ENCODE measurements around the gene TECRL.

Gene TECRL

DNA sequence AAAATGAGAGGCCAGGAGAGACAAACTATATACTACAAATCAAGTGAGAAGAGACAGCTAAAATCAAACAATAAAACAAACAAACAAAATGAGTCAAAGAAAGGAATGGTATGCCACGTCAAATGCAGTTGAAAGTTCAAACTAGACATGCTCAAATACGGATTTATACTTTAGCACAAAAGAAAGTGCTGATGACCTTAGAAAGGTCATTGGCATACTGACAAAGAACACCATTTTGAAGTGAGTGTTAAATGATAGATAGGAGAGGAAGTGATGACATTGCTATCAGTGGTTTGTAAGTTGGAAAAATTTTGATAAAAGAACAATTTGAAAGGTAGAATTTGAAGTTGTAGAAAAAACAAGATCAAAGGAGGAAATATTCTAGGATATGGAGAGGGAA lies 55.3 kb downstream of the TECRL start:
- no peak for TF ChIP-seq CTCF (IDR thresholded peaks at IDR 0.05; ENCODE audit: low read depth, low read length, missing control alignments)

DNA sequence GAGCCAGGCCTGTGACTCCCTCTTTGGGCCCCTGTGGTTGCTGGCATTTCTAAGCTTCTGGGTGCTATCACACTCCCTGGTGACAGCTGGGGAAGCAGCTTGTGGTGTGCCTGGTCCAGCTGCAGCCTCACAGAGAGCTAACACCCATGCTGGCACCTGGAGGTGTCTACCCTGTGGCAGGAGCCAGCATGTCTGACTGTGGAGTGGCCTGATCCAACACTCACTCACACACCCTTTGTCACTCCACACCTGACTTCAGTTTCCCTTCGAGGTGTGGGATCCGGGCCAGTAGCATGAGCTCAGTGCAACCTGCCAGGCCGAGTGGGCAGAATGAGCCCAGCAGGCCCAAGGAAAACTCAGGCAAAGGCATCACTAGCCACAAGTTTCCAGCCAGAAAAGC lies 67.5 kb downstream of the TECRL start:
- H3K27me3 ChIP-seq (replicated peaks) = no peaks in the 10 kb centered on the region
- DNase-seq = no peak
- in situ Hi-C loops (cut with HindIII; ENCODE audit: low pct_ligation_motif_present, low sequenced_read_pairs) = no loop called here
- no peak overlapping the region for H3K27ac ChIP-seq
- TF ChIP-seq CTCF (IDR thresholded peaks at IDR 0.05; ENCODE audit: low read depth, low read length, missing control alignments) = no peak
- no peaks in the 10 kb centered on the region for H3K36me3 ChIP-seq (replicated peaks)
- H3K4me3 ChIP-seq (ENCODE audit: low read depth, low read length) = no peak overlapping the region

More for the DNA sequence above, 55.3 kb downstream of the TECRL start:
- no peaks in the 10 kb centered on the region for H3K36me3 ChIP-seq (replicated peaks)
- H3K27ac ChIP-seq = no peak overlapping the region
- in situ Hi-C loops (cut with HindIII; ENCODE audit: low pct_ligation_motif_present, low sequenced_read_pairs) = no loop called here
- no peaks in the 10 kb centered on the region for H3K27me3 ChIP-seq (replicated peaks)
- no peak for DNase-seq
- no peak overlapping the region for H3K4me3 ChIP-seq (ENCODE audit: low read depth, low read length)

GRCh38 chr4:64340218-64341110 lies 68.8 kb downstream of the TECRL start:
- no peak for DNase-seq
- H3K4me3 ChIP-seq (ENCODE audit: low read depth, low read length) = no peak overlapping the region
- no peak for TF ChIP-seq CTCF (IDR thresholded peaks at IDR 0.05; ENCODE audit: low read depth, low read length, missing control alignments)
- H3K36me3 ChIP-seq (replicated peaks) = no peaks in the 10 kb centered on the region
- H3K27me3 ChIP-seq (replicated peaks) = no peaks in the 10 kb centered on the region
- in situ Hi-C loops (cut with HindIII; ENCODE audit: low pct_ligation_motif_present, low sequenced_read_pairs) = no loop called here
- H3K27ac ChIP-seq = no peak overlapping the region

DNA sequence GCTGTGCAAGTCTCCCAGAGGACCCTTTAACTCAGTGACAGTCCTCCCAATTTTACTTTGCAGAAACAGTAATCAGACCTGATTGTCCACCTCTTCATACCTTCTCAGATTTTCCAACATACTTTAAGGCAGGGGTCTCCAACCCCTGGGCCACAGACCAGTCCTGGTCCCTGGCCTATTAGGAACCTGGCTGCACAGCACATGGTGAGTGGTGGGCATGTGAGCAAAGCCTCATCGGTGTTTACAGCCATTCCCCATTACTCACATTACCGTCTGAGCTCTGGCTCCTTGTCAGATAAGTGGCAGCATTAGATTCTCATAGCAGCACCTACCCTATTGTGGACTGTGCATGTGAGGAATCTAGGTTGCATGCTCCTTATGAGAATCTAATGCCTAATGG lies 74.3 kb downstream of the TECRL start:
- Histone ChIP-seq H3K36me3 (replicated peaks) (no peaks in the 10 kb centered on the region), H3K4me3 (ENCODE audit: low read depth, low read length) (no peak overlapping the region), H3K27ac (no peak overlapping the region), H3K27me3 (replicated peaks) (no peaks in the 10 kb centered on the region)
- no peak for DNase-seq
- in situ Hi-C loops (cut with HindIII; ENCODE audit: low pct_ligation_motif_present, low sequenced_read_pairs) = no loop called here
- no peak for TF ChIP-seq CTCF (IDR thresholded peaks at IDR 0.05; ENCODE audit: low read depth, low read length, missing control alignments)

DNA sequence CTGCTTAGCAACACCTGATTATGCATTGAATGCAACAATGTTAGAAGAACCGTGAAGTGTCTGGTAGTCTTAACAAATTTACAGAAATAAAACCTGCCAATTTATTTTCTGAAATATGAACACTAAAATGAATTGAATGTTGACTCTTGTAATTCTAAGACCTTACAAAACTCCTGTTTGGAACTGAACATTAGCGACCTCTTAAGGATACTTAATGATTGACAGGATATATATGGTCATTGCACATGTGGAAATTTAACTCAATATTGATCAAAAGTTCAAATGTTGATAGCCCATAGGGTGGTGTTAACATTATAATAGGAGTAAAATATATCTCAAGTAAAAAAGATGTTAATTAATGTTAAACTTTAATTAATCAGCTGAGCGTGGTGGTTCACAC lies 79.1 kb downstream of the TECRL start:
- TF ChIP-seq CTCF (IDR thresholded peaks at IDR 0.05; ENCODE audit: low read depth, low read length, missing control alignments) = no peak
- no peak for DNase-seq
- in situ Hi-C loops (cut with HindIII; ENCODE audit: low pct_ligation_motif_present, low sequenced_read_pairs) = no loop called here
- Histone ChIP-seq H3K27me3 (replicated peaks) (no peaks in the 10 kb centered on the region), H3K4me3 (ENCODE audit: low read depth, low read length) (no peak overlapping the region), H3K36me3 (replicated peaks) (no peaks in the 10 kb centered on the region), H3K27ac (no peak overlapping the region)

- no peak overlapping the region for H3K4me3 ChIP-seq (ENCODE audit: low read depth, low read length)
- in situ Hi-C loops (cut with HindIII; ENCODE audit: low pct_ligation_motif_present, low sequenced_read_pairs) = no loop called here
- DNase-seq = no peak
Observed at GRCh38 chr4:64327237-64327636, 82.0 kb downstream of the TECRL start.

More at GRCh38 chr4:64327237-64327636, 82.0 kb downstream of the TECRL start:
- no peak for TF ChIP-seq CTCF (IDR thresholded peaks at IDR 0.05; ENCODE audit: low read depth, low read length, missing control alignments)
- Histone ChIP-seq H3K27ac (no peak overlapping the region), H3K27me3 (replicated peaks) (no peaks in the 10 kb centered on the region), H3K36me3 (replicated peaks) (no peaks in the 10 kb centered on the region)
